GM08714 (cell line): Measurements from ENCODE around the gene ALK.

Source experiments
- H3K4me3 ChIP-seq: fragments of 200-500 bp; sonication (Bioruptor generic); 2 replicates; pipeline ENCODE4 v1.5.1; 2014; ENCODE audit warnings: mild to moderate bottlenecking, low read length, inconsistent platforms
- ZNF274 ChIP-seq: IDR thresholded peaks from 2 replicates; pipeline ENCODE4 v1.6.1; 2012; ENCODE audit warnings: mild to moderate bottlenecking, low read depth, low read length

ALK gene

DNA sequence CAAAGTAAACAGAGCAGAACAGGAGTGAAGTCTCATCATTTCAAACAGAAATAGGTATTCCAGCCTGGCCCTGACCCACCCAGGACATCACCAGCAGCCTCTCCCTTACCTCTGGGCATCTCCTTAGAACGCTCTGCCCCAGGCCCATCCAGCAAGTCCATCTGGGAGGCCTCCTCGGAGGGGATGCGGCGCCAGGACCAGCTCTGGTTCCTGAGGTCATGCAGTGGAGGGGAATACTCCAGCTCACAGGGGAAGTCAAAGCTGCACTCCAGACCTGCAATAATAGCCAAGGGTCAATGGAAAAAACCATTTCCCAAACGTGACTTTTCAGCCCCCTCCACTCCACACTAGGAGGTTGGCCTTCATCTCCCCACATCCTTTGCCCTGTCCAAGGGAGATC lies 226.6 kb downstream of the ALK start:
- no peak for TF ChIP-seq ZNF274
- no peak overlapping the region for H3K4me3 ChIP-seq

GRCh38 chr2:29691391-29691950 lies 229.9 kb downstream of the ALK start:
- TF ChIP-seq ZNF274 = no peak
- no peak overlapping the region for H3K4me3 ChIP-seq

DNA sequence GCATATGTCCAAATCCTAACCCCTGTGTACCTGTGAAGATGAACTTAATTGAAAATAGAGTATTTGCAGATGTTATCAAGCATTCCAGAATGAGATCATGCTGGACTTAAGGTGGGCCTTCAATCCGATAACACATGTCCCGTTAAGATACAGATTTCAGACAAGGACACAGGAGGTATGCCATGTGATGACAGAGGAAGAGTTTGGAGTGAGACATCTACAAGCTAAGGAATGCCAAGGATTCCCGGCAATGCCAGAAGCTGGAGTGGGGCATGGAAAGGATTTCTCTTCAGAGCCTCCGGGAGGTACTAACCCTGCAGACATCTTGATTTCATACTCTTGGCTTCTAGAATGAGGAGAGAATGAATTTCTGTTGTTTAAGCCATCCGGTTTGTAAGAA lies 231.7 kb downstream of the ALK start:
- no peak overlapping the region for H3K4me3 ChIP-seq
- TF ChIP-seq ZNF274 = no peak

- H3K4me3 ChIP-seq = no peak overlapping the region
- TF ChIP-seq ZNF274 = no peak
Observed at GRCh38 chr2:29688429-29688828, 233.0 kb downstream of the ALK start.

- no peak overlapping the region for H3K4me3 ChIP-seq
- TF ChIP-seq ZNF274 = no peak
Observed at GRCh38 chr2:29687121-29687520, 234.3 kb downstream of the ALK start.

DNA sequence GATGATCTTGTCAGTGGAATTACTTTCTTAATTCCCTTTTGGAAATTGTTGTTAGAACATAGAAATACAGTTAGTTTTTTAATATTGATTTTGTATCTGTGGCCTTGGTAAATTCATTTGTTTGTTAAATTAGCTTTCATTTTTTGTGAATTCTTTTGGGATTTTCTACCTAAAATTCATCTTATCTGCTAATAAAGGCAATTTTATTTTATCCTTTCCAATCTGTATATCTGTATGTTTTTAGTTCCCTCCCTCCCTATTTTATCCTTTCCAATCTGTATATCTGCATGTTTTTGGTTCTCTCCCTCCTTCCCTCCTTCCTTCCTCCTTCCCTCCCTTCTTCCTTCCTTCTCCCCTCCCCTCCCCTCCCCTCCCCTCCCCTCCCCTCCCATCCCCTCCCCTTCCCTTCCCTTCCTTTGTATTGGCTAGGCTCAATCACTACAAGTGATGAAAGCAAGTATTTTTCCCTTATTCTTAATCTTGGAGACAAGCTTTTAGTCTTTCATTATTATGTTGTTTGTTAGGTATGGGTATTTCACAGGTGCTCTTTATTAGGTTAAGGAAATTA lies 244.4 kb downstream of the ALK start:
- TF ChIP-seq ZNF274 = no peak
- no peak overlapping the region for H3K4me3 ChIP-seq

GRCh38 chr2:29664578-29664977 lies 256.8 kb downstream of the ALK start:
- H3K4me3 ChIP-seq = no peak overlapping the region
- no peak for TF ChIP-seq ZNF274

- no peak overlapping the region for H3K4me3 ChIP-seq
- TF ChIP-seq ZNF274 = no peak
Observed at GRCh38 chr2:29663268-29663667, 258.1 kb downstream of the ALK start.

DNA sequence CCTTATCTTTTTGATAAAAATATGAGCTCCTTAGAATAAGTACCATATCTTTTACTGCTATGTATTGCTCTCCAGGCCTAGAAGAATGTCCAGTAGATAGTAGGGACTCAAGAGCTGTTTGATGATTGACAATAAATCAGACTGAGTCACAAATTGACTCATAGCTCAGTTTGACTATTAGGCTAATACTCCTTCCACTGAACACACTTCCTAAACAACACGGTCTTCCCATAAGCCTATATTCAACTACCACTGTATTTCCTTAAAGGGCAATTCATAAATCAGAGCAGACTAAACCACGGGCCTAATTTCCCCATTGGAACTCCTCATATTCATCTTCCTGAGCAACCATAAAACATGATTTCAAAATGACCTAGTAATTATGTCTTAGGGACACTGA lies 258.5 kb downstream of the ALK start:
- TF ChIP-seq ZNF274 = no peak
- H3K4me3 ChIP-seq = no peak overlapping the region

DNA sequence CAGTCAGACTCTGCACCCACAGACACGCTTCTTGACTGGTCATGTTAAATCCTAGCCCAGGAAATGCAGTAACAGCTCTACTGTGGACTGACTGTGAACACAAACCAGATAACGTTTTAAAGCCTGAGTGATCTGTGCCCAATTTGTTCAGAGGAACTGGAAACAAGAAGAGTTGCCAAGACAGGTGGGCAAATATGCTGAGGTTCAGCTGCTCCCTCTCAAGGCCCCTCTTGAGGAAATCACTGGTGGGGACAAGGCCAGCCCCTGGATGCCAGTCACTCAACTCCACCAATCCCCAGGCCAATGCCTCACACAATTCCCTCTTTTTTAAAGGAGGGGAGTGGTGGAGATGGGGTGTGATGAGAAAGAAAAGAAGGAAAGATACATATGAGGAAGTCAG lies 261.2 kb downstream of the ALK start:
- no peak for TF ChIP-seq ZNF274
- no peak overlapping the region for H3K4me3 ChIP-seq

DNA sequence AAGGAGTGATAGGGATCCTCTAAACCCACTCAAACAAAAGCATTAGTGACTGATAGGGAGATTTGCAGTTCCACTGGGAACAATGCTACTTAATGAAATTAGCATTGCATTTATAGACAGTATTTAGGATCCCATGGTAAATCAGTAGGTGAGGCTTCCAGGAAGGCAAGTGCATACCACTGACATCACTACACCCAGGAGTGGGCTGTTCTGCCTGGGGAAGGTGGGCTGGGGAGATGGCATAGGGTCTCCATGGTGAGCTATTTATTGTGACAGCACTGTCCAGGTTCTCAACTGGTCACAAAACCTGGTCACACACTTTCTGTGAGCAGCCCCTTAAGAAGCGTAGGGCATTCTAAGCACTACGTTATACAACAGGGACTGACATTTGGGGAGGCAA lies 262.2 kb downstream of the ALK start:
- no peak for TF ChIP-seq ZNF274
- H3K4me3 ChIP-seq = no peak overlapping the region

DNA sequence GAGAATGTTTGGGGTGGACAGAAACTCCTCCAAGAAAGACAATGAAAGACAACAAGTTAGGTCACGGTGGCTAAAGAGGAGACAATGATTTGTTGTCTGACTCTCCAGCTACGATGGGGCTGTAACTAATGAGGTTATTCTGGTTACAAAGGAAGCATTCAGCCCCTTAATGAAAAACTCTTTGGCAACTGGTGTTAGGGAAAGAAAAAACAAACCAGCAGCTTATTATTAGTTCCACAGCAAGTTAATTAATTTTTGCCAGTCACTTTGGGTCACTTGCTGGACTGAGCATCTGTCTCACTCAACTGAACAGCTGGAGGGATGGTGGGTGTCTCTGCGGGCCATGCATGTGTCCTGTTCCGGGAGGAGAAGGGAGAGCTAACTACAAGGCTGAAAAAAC lies 263.7 kb downstream of the ALK start:
- TF ChIP-seq ZNF274 = no peak

GRCh38 chr2:29655391-29656086 lies 265.8 kb downstream of the ALK start:
- no peak for TF ChIP-seq ZNF274
- no peak overlapping the region for H3K4me3 ChIP-seq

More for the DNA sequence above, 263.7 kb downstream of the ALK start:
- no peak overlapping the region for H3K4me3 ChIP-seq

DNA sequence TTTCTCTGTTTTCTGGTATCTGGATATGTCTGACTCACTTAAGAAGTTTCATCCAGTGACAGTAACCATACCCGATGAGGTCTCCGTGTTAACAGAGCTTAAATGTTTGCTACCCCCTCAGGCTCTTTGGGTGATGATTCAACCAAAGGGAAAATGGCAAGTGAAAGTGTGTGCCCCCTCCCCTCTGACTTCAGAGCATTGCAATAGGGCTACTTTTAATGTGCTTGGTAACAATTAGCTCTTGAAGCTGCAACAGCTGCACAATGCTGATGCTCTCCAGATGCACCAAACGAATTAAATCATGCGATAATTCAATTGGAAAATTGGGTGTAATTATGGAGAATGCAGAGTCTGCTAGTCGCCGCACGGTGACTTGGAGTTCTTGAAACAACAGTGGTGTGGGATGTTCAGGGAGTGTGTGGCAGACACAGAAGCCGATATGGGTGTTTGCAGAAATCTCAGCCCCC lies 270.7 kb downstream of the ALK start:
- TF ChIP-seq ZNF274 = no peak
- no peak overlapping the region for H3K4me3 ChIP-seq

DNA sequence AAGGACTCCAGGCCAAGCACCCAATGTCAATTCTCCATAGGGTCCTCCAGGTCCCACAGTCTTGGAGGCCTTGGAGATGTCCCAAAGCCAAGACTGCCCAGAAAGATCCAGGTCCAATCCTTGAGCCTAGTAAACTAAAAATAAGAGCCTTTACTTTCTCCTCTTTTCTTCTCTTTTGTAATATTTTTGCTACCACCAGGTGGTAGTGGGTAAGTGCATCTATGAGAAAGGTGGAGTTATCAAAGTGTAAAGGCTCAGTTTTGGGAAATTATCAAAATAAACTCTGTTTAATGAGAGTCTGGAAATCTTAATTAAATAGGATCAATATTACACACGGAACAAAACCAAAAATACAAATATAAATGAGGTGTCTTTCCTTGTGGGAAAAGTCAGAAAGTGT lies 276.4 kb downstream of the ALK start:
- no peak for TF ChIP-seq ZNF274

GRCh38 chr2:29643196-29643595 lies 278.2 kb downstream of the ALK start:
- TF ChIP-seq ZNF274 = no peak

More for the DNA sequence above, 276.4 kb downstream of the ALK start:
- H3K4me3 ChIP-seq = no peak overlapping the region

DNA sequence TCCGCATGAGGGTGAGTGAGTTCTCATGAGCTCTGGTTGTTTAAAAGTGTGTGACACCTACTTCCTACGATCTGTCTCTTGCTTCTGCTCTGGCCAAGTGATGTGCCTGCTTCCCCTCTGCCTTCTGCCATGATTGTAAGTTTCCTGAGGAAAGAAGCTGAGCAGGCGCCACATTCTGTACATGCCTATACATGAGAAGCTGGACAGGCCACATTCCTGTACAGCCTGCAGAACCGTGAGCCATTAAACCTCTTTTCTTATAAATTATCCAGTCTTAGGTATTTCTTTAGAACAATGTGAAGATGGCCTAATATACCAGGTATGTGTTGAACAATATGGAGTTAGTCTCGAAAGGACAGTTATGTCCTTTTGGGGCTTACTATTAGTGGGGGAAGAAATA lies 281.0 kb downstream of the ALK start:
- no peak overlapping the region for H3K4me3 ChIP-seq

More at GRCh38 chr2:29643196-29643595, 278.2 kb downstream of the ALK start:
- no peak overlapping the region for H3K4me3 ChIP-seq

More for the DNA sequence above, 281.0 kb downstream of the ALK start:
- no peak for TF ChIP-seq ZNF274
